ENCODE results near the gene KIF1B. TPM values are rescaled to one million over a fixed set of nuclear protein-coding genes. Genes with fewer than 3 reads are reported as not detected.

The KIF1B gene
- total RNA-seq, 6 experiments from 2014 or later, result 21.7 to 29.4 (median 23.2) TPM

DNA sequence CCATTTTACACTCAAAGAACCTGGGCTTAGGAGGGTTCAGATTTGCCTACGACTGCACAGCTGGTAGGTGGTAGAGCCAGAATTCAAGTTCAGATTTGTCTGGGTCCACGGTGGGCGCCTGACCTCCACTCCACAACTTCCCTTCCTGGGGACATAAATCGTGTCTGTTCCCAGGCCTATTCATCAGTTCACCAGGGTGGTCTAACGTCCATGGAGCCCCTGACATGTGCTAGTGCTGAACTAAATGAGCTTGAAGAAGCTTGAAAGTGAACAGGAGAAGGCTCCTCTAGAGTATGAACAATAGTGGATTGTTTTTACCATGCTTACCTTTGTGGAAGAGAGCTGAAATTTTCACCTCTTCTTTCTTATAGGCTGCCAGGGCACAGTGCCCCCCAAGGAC lies 32.5 kb upstream of the KIF1B start:
- no peak overlapping the region for H3K4me3 ChIP-seq
- no peaks in the 10 kb centered on the region for H3K9me3 ChIP-seq
- H3K36me3 ChIP-seq, result peaks cover 0 to 25% (median 12%) of the 10 kb centered on the region in 4 donors
- no peaks in the 10 kb centered on the region for H3K4me1 ChIP-seq
- 77% methylated on average over 5 of the region's 5 CpGs for WGBS (ENCODE audit: insufficient coverage, low coverage, low lambda C conversion rate, missing lambda C conversion rate)
- no peak overlapping the region for H3K27ac ChIP-seq
- TF ChIP-seq POLR2A (IDR thresholded peaks at IDR 0.05), result no peak
- TF ChIP-seq, protein P1, sequence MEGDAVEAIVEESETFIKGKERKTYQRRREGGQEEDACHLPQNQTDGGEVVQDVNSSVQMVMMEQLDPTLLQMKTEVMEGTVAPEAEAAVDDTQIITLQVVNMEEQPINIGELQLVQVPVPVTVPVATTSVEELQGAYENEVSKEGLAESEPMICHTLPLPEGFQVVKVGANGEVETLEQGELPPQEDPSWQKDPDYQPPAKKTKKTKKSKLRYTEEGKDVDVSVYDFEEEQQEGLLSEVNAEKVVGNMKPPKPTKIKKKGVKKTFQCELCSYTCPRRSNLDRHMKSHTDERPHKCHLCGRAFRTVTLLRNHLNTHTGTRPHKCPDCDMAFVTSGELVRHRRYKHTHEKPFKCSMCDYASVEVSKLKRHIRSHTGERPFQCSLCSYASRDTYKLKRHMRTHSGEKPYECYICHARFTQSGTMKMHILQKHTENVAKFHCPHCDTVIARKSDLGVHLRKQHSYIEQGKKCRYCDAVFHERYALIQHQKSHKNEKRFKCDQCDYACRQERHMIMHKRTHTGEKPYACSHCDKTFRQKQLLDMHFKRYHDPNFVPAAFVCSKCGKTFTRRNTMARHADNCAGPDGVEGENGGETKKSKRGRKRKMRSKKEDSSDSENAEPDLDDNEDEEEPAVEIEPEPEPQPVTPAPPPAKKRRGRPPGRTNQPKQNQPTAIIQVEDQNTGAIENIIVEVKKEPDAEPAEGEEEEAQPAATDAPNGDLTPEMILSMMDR (IDR thresholded peaks at IDR 0.05), result no peak
- no peak for DNase-seq
- intact Hi-C loops (cut with DNase I), result no loop called here
- ATAC-seq, result no peak
- H3K27me3 ChIP-seq, result no peaks in the 10 kb centered on the region

DNA sequence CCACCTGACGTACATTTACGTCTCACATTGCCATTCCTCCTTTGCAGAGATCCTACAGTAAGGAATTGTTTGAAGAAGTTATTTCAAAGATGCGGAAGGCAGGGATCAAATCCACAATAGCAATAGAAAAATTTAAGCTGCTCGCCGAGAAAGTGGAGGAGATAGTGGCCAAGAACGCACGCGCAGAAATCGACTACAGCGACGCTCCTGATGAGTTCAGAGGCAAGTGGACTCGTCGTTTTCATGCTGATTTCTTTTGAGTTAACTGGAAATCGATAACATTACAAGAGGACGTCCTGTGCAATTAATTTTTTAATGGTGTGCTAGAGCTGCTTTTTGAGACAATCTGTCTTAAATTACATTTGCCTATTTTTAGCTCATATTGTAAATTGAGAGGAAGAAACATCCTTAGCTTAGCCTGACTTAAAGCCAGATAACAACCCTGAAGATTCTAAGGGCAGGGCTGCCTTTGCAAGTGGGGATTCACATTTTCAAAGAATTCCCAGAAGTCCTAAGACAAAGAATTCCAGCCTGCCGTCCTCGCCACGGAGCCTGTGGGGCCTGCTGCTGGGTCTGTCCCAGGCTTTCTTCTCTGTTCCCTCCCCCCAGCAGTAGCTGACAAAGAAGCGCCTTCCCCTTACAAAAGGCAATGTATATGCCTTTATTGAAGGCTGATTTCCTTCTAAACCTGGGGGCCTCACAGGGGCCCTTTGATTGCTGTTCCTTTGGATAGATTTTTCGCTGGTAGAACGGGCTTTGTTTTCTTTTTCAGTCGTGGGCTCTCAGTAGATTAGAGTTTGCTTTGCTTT lies 31.6 kb upstream of the KIF1B start:
- Histone ChIP-seq H3K36me3 (peaks cover 0 to 24% (median 12%) of the 10 kb centered on the region in 4 donors), H3K9me3 (no peaks in the 10 kb centered on the region), H3K4me3 (no peak overlapping the region), H3K27ac (no peak overlapping the region), H3K4me1 (no peaks in the 10 kb centered on the region), H3K27me3 (no peaks in the 10 kb centered on the region)
- WGBS (ENCODE audit: insufficient coverage, low coverage, low lambda C conversion rate, missing lambda C conversion rate), result 85% methylated on average over 21 of the region's 22 CpGs
- TF ChIP-seq, protein P1 (IDR thresholded peaks at IDR 0.05), result no peak
- TF ChIP-seq POLR2A (IDR thresholded peaks at IDR 0.05), result no peak
- ATAC-seq, result no peak
- DNase-seq, result no peak
- intact Hi-C loops (cut with DNase I), result no loop called here

DNA sequence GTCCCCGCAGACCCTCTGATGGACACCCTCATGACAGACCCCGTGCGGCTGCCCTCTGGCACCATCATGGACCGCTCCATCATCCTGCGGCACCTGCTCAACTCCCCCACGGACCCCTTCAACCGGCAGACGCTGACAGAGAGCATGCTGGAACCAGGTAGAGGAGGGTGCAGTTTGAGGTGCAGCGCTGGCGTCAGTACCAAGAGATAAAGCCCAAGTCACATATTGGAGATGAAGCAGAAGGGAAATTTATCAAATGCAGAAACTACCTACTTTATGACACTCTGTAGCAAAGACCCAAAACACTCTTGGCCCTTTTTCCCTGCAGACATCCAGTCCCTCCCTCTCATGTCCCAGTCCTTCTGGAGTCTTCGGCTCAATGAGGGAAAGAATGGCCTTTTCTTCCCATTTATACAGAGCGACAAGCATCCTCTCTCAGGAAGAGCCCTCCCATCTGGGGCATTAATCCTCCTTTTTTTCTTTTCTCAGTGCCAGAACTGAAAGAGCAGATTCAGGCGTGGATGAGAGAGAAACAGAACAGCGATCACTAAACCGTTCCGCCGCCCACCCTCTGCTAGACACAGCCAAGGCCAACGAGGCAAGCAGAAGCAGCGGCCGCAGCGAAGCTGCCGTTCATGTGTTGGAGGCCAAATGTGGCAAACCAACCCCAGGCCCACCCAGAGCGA lies 30.8 kb upstream of the KIF1B start:
- H3K9me3 ChIP-seq, result no peaks in the 10 kb centered on the region
- no peak overlapping the region for H3K4me3 ChIP-seq
- H3K36me3 ChIP-seq, result peaks cover 0 to 24% (median 12%) of the 10 kb centered on the region in 4 donors
- DNase-seq, result no peak
- no peak for ATAC-seq
- H3K4me1 ChIP-seq, result no peaks in the 10 kb centered on the region
- H3K27ac ChIP-seq, result no peak overlapping the region
- intact Hi-C loops (cut with DNase I), result no loop called here
- H3K27me3 ChIP-seq, result no peaks in the 10 kb centered on the region
- TF ChIP-seq, protein P1 (IDR thresholded peaks at IDR 0.05), result no peak
- TF ChIP-seq POLR2A (IDR thresholded peaks at IDR 0.05), result no peak
- 97% methylated on average over 9 of the region's 23 CpGs for WGBS (ENCODE audit: insufficient coverage, low coverage, low lambda C conversion rate, missing lambda C conversion rate)

DNA sequence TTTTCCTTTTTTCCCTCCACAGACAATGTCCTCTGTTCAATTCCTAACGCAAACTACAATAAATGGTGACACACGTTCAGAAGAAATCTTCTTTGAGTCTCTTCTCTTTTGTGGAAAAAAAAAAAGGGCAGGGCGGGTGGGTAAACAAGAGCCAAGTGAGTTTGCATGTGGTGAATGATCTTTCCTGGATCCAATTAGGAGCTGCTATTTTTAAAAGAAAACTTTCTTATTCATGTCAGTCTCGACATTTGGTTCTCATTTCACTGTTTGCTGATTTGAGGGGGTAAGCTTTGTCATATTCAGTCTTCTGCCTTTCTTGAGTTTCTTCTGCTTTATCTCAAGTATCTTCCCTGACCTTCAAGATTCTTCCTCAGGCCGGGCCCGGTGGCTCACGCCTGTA lies 29.2 kb upstream of the KIF1B start:
- Histone ChIP-seq H3K4me1 (no peaks in the 10 kb centered on the region), H3K27me3 (no peaks in the 10 kb centered on the region), H3K4me3 (no peak overlapping the region), H3K27ac (no peak overlapping the region), H3K36me3 (peaks cover 0 to 24% (median 11%) of the 10 kb centered on the region in 4 donors), H3K9me3 (no peaks in the 10 kb centered on the region)
- intact Hi-C loops (cut with DNase I), result no loop called here
- ATAC-seq (no peak), DNase-seq (no peak)
- WGBS (ENCODE audit: insufficient coverage, low coverage, low lambda C conversion rate, missing lambda C conversion rate), result 84% methylated on average over 7 of the region's 7 CpGs
- no peak for TF ChIP-seq POLR2A (IDR thresholded peaks at IDR 0.05)

DNA sequence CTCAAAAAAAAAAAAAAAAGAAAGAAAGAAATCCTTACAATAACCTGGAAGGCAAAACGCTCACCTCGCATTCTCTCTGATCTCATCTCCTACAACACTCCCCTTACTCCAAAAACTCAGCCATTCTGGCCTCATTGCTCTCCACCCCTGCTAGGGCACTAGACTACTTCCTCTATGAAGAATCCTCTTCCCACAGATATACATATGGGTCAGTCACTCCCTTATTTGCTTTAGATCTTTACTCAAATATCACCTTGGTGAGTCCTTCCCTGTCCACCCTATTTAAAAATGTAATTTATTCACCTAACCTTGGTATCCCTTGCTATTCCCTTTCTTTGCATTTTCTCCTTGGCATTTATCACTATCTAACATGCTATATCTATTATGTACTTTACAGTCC lies 24.6 kb upstream of the KIF1B start:
- no peak for DNase-seq
- H3K4me1 ChIP-seq, result no peaks in the 10 kb centered on the region
- intact Hi-C loops (cut with DNase I), result no loop called here
- no peak for TF ChIP-seq POLR2A (IDR thresholded peaks at IDR 0.05)
- TF ChIP-seq, protein P1 (IDR thresholded peaks at IDR 0.05), result no peak
- H3K36me3 ChIP-seq, result peaks cover 0 to 8% (median 1%) of the 10 kb centered on the region in 4 donors
- no peak overlapping the region for H3K27ac ChIP-seq
- WGBS (ENCODE audit: insufficient coverage, low coverage, low lambda C conversion rate, missing lambda C conversion rate), result 100% methylated on average over 2 of the region's 2 CpGs
- H3K27me3 ChIP-seq, result no peaks in the 10 kb centered on the region
- H3K9me3 ChIP-seq, result no peaks in the 10 kb centered on the region
- no peak overlapping the region for H3K4me3 ChIP-seq
- no peak for ATAC-seq

Measured in right lobe of liver (tissue), 6 donors.